Right renal cortex interstitium (tissue), 3 donors: ENCODE results near the gene SSR1. TPM values are rescaled to one million over a fixed set of nuclear protein-coding genes. Genes with fewer than 3 reads are reported as not detected.
A peak's percentile ranks its signal among the peaks of the same experiment; 100 is the strongest.

Source experiments
- DNase-seq, 3 donors: peaks; one replicate each; pipeline ENCODE4 v3.0.0-alpha.2; 2013; ENCODE audit warnings: low read depth in 3 of 3, low spot score in 2 of 3
- polyA plus RNA-seq, 3 donors: library from polyadenylated mRNA; unstranded; fragments of 120-200 nt; gene quantifications; one replicate each; pipeline ENCODE4 v1.2.1, GENCODE V29; 2013; ENCODE audit not compliant: insufficient read length in 3 of 3

Gene SSR1
- polyA plus RNA-seq, 3 donors = 129 to 141 (median 141) TPM

GRCh38 chr6:7241709-7242645 lies 71.0 kb downstream of the SSR1 start:
- DNase-seq = peak in 1 of 3 donors; percentile 44

GRCh38 chr6:7241160-7241559 lies 71.8 kb downstream of the SSR1 start:
- no peak for DNase-seq

DNA sequence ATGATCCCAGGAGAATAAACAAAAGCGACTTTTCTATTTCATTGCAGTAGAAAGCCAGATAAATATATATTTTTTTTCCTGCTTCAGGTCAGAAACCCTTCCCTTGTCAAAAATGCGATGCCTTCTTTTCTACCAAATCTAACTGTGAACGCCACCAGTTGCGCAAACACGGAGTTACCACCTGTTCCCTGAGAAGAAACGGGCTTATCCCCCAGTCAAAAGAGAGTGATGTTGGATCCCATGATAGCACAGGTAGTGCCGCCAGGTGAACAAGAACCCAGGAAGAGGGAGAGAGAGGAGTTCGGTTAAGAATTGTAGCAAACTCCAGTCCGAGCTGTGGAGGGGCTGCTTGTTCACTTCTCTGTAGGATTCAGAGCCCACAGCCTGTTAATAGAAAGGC lies 72.6 kb downstream of the SSR1 start:
- no peak for DNase-seq

- DNase-seq = no peak
These were observed 73.4 kb downstream of the SSR1 start for GRCh38 chr6:7239590-7239948.

DNA sequence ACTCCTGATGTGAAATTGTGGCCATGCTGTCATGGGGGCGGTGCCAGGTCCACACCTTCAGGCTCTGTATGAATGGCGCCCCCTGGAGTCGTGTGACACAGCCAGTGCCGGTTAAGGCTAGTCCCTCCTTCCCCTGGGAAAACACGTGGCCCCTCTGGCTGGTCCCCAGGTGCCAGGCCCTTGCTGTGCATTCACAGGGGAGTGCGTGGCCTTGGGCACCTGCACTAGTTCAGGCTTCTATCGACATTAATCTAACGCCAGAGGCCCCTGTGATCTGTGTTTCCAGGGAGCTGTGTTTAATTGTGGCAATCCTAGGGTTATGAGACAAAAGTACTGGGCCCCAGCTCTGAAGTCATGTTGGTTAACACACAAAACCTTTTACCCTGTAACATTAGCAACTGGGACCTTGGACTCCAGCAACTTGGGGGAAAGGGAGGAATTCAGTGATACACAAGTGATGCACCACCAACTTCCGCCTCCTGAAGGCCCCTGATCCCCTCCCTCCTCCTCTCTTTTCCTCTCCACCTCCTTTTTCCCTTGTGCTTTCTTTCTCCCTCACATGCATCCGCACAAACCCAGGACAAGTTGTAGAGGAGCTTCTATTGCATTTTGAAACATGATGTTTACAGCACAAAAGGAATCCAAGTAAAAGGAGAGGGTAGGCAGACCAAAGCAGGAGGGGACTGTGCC lies 74.0 kb downstream of the SSR1 start:
- peak in 1 of 3 donors; percentile 65 for DNase-seq

GRCh38 chr6:7238526-7238899 lies 74.5 kb downstream of the SSR1 start:
- no peak for DNase-seq

- no peak for DNase-seq
These were observed 75.3 kb downstream of the SSR1 start for GRCh38 chr6:7237653-7238188.

DNA sequence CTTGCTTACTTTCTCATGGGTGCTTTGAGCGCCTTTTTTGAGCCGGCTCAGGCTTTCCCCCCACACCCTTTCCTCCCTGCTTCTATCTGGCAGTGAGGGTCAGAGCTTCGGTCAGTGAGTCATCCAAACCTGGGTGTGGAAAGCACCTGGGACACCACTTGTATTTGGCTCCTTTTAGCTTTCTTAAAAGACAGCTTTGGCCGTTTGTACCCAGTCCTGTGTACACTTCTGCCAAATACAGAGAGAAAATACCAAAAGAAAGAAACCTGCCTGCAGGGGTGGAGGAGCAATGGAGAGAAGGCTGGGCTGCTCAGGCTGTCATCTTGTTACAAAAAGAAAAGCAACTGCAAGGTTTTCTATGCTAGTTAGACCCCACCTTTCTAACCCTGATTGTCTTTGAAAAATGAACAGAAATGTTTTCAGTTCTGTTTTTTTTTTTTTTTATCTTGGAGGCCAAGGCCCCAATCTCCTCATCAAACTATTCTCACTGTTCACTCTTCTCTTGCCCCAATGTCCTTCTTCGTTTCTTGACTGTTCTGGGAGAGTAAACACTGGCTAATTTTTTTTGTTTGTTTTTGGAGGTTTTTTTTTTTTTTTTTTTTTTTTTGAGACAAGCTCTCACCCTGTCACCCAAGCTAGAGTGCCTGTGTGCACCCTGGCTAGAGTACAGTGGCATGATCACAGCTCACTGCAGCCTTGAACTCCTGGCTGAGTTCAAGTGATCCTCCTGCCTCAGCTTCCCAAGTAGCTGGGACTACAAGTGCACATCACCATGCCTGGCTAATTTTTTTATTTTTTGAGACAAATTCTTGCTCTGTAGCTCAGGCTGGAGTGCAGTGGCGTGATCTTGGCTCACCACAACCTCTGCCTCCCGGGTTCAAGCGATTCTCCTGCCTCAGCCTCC lies 76.4 kb downstream of the SSR1 start:
- DNase-seq = no peak

DNA sequence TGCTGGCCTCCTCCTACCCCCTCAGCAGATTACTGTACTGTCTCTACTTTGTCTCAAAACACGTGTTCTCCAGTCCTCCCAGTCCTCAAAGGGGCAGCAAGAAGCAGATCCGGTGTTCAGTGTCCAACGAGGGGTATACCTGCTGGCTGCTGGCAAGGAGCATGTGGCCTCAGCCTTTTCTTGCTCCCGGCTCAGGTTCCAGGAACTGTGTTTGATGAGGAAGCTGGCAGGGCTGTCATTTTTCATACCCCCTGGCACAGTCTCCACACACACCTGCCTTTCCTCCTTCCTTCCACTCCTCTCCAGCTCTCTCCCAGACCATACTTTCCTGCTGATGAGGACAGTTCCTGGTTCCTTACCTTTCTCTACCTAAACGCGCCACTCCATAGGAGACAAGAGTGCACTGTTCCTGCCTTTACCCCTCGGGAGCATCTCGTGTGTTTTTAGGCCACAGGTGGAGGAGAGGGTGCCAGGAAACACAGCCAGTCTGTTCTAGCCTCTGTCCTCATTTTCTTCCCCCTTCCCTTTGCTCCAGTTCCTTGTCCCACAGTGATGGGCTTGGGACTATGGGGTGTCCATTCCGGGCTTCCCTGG lies 77.2 kb downstream of the SSR1 start:
- no peak for DNase-seq

DNA sequence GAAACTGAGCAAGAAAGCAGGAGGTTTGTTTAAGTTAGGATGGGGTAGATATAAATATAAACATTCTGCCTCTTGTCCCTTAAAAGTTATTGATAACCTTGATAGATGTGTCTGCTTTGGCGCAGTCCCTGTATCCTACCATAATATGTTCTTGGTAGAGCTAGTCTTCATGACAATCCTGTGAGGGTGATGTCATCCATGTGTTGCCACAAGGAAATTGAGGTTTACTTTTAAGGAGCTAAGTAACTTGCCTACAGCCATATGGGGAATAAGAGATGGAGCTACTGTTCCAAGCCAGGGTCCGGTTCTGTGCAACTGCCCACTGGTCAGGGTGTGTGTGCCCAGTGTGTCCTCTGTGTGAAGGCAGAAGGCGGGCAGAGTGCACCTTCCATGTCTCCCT lies 78.5 kb downstream of the SSR1 start:
- no peak for DNase-seq

GRCh38 chr6:7232351-7232750 lies 80.6 kb downstream of the SSR1 start:
- DNase-seq = no peak

GRCh38 chr6:7230956-7231713 lies 81.9 kb downstream of the SSR1 start:
- no peak for DNase-seq

DNA sequence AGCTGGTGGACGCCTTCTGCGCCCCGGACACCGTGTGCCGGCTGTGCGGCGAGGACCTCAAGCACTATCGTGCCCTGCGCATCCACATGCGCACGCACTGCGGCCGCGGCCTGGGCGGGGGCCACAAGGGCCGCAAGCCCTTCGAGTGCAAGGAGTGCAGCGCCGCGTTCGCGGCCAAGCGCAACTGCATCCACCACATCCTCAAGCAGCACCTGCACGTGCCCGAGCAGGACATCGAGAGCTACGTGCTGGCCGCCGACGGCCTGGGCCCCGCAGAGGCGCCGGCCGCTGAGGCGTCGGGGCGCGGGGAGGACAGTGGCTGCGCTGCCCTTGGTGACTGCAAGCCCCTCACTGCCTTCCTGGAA lies 82.7 kb downstream of the SSR1 start:
- no peak for DNase-seq

DNA sequence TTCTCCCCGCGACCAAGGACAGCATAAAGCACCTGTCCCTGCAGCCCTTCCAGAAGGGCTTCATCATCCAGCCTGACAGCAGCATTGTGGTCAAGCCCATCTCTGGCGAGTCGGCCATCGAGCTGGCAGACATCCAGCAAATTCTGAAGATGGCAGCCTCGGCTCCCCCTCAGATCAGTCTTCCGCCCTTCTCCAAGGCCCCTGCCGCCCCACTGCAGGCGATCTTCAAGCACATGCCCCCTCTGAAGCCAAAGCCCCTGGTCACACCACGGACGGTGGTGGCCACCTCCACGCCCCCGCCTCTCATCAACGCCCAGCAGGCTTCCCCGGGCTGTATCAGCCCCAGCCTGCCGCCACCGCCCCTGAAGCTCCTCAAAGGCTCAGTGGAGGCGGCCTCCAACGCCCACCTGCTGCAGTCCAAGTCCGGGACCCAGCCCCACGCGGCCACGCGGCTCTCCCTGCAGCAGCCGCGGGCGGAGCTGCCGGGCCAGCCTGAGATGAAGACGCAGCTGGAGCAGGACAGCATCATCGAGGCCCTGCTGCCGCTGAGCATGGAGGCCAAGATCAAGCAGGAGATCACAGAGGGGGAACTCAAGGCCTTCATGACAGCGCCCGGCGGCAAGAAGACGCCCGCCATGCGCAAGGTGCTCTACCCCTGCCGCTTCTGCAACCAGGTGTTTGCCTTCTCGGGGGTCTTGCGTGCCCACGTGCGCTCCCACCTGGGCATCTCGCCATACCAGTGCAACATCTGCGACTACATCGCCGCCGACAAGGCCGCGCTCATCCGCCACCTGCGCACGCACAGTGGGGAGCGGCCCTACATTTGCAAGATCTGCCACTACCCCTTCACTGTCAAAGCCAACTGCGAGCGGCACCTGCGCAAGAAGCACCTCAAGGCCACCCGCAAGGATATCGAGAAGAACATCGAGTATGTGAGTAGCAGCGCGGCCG lies 83.3 kb downstream of the SSR1 start:
- DNase-seq = no peak

DNA sequence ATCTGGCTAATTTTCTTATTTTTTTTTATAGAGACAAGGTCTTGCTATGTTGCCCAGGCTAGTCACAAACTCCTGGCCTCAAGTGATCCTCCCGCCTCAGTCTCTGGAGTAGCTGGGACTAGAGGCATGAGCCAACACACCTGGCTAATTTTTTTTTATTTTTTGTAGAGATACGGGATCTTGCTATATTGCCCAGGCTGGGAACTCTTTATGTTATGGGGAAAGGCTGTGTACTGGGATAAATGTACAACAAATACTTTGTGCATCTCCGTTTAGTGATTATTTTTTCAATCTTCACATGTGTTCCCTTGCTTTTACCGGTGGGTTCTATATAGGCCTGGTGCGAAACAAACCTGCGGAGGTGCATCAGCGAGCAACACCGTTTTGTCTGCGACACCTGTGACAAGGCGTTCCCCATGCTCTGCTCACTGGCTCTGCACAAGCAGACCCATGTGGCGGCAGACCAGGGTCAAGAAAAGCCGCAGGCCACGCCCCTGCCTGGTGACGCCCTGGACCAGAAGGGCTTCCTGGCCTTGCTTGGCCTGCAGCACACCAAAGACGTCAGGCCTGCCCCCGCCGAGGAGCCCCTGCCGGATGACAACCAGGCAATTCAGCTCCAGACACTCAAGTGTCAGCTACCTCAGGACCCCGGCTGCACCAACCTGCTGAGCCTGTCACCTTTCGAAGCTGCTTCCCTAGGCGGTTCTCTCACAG lies 84.2 kb downstream of the SSR1 start:
- DNase-seq = no peak

DNA sequence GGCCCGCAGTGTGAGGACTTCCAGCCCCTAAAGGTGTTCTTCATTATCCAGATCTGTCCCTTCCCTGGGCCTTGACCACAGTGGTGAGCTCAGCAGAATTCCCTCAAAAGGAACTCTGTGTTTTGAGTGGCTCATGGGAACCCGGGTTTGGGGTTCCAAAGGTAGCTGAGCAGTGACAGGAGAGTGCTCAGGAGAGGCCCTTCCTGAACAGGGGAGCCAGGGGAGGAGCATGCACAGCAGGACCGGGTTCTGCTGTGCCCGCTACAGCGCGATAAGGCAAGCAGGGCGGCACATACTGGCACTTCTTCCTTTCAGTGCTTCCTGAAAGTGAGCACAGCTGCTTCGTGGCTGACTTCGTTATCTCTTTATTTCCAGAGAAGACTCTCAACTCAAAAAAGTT lies 88.3 kb downstream of the SSR1 start:
- DNase-seq = no peak

GRCh38 chr6:7222197-7222596 lies 90.8 kb downstream of the SSR1 start:
- DNase-seq = no peak

DNA sequence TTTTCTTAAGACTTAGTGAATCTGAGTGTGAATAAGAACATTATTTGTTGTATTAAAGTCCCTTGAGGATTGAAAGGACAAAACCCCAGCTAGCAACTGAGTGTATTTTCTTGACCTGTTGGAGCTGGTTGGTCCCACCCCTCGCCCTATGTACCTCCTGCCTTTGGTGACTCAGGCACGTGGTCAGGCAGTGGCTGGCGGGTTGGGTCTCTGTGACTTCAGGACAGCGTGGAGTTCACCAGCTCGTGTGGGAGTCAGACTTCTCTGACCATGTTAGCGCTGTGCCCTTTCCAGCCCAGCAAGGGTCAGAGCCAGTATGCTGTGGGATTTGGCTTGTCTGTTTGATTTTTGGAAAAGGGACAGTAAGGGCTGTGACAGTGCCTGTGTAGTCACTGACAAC lies 93.7 kb downstream of the SSR1 start:
- DNase-seq = no peak
